HFF-Myc (cell line): ENCODE data around the gene SARM1.

Experiments
- DNase-seq: peaks from one replicate; pipeline ENCODE4 v3.0.0-alpha.2; 2011; ENCODE audit warnings: low read depth; ENCODE audit errors: extremely low read depth
- H3K4me3 ChIP-seq: replicated peaks from 2 replicates; pipeline ENCODE4 v1.5.1; 2011; ENCODE audit warnings: low read depth, mild to moderate bottlenecking, control low read depth, low read length
- CTCF ChIP-seq: IDR thresholded peaks from 2 replicates; pipeline ENCODE4 v1.5.1; 2012; ENCODE audit warnings: mild to moderate bottlenecking, low read depth, low read length, control low read depth; ENCODE audit errors: missing control alignments

The SARM1 gene

GRCh38 chr17:28357061-28357900, 14.2 kb upstream of the SARM1 start, which contains the start of gene POLDIP2:
TSS of gene POLDIP2 (minus strand) at chr17:28357527. CDS start at chr17:28357448, 79 bp downstream.
- no peak for TF ChIP-seq CTCF
- DNase-seq, result peak; percentile 73
- peak within 1 kb of the TSS; percentile 97 for H3K4me3 ChIP-seq

- DNase-seq, result no peak
- no peak for TF ChIP-seq CTCF
Measured at GRCh38 chr17:28357901-28358197, 13.6 kb upstream of the SARM1 start.

GRCh38 chr17:28363186-28363585, 8.3 kb upstream of the SARM1 start:
- no peak overlapping the region for H3K4me3 ChIP-seq
- no peak for TF ChIP-seq CTCF
- DNase-seq, result no peak

More at GRCh38 chr17:28357901-28358197, 13.6 kb upstream of the SARM1 start:
- H3K4me3 ChIP-seq, result peak overlapping the region; percentile 97

GRCh38 chr17:28363776-28364650, 7.5 kb upstream of the SARM1 start:
- no peak for DNase-seq
- H3K4me3 ChIP-seq, result no peak overlapping the region
- no peak for TF ChIP-seq CTCF

- DNase-seq, result no peak
- no peak for TF ChIP-seq CTCF
- no peak within 1 kb of the TSS for H3K4me3 ChIP-seq
Measured at GRCh38 chr17:28364665-28365363, 6.7 kb upstream of the SARM1 start, which contains the start of gene SEBOX. TSS of gene SEBOX (minus strand) at chr17:28365199. CDS start at chr17:28365151, 48 bp downstream.

- DNase-seq, result no peak
- no peak for TF ChIP-seq CTCF
- H3K4me3 ChIP-seq, result no peak overlapping the region
Measured at GRCh38 chr17:28365487-28365886, 6.0 kb upstream of the SARM1 start.
